ENCODE measurements around the gene CPED1.
"Not testable (repeated sequence)": the region's sequence is repeated elsewhere in the genome, so short reads cannot be mapped to it uniquely, and the experiment has no call there.

The CPED1 gene

GRCh38 chr7:121061677-121062582 is 73.4 kb downstream of the CPED1 start:
- in situ Hi-C loops (cut with HindIII; ENCODE audit: low sequenced_read_pairs) = no loop called here

GRCh38 chr7:121062671-121063279 is 74.3 kb downstream of the CPED1 start:
- in situ Hi-C loops (cut with HindIII; ENCODE audit: low sequenced_read_pairs) = no loop called here

GRCh38 chr7:121067717-121068116 is 79.2 kb downstream of the CPED1 start:
- in situ Hi-C loops (cut with HindIII; ENCODE audit: low sequenced_read_pairs) = not testable (repeated sequence)

GRCh38 chr7:121069346-121070100 is 81.0 kb downstream of the CPED1 start:
- in situ Hi-C loops (cut with HindIII; ENCODE audit: low sequenced_read_pairs) = no loop called here

GRCh38 chr7:121071132-121071531 is 82.6 kb downstream of the CPED1 start:
- in situ Hi-C loops (cut with HindIII; ENCODE audit: low sequenced_read_pairs) = no loop called here

- in situ Hi-C loops (cut with HindIII; ENCODE audit: low sequenced_read_pairs) = no loop called here
These were observed 83.2 kb downstream of the CPED1 start for GRCh38 chr7:121071662-121072061.

- in situ Hi-C loops (cut with HindIII; ENCODE audit: low sequenced_read_pairs) = no loop called here
These were observed 84.3 kb downstream of the CPED1 start for GRCh38 chr7:121072826-121073225.

GRCh38 chr7:121073463-121074099 is 85.1 kb downstream of the CPED1 start:
- in situ Hi-C loops (cut with HindIII; ENCODE audit: low sequenced_read_pairs) = no loop called here

- in situ Hi-C loops (cut with HindIII; ENCODE audit: low sequenced_read_pairs) = not testable (repeated sequence)
These were observed 86.9 kb downstream of the CPED1 start for GRCh38 chr7:121075424-121075841.

- in situ Hi-C loops (cut with HindIII; ENCODE audit: low sequenced_read_pairs) = no loop called here
These were observed 87.4 kb downstream of the CPED1 start for GRCh38 chr7:121075952-121076349.

GRCh38 chr7:121076350-121077164 is 88.0 kb downstream of the CPED1 start:
- in situ Hi-C loops (cut with HindIII; ENCODE audit: low sequenced_read_pairs) = no loop called here

GRCh38 chr7:121077165-121077630 is 88.7 kb downstream of the CPED1 start:
- in situ Hi-C loops (cut with HindIII; ENCODE audit: low sequenced_read_pairs) = no loop called here

GRCh38 chr7:121078701-121079227 is 90.3 kb downstream of the CPED1 start:
- in situ Hi-C loops (cut with HindIII; ENCODE audit: low sequenced_read_pairs) = no loop called here

GRCh38 chr7:121079425-121080169 is 91.1 kb downstream of the CPED1 start:
- in situ Hi-C loops (cut with HindIII; ENCODE audit: low sequenced_read_pairs) = no loop called here

- in situ Hi-C loops (cut with HindIII; ENCODE audit: low sequenced_read_pairs) = no loop called here
These were observed 91.9 kb downstream of the CPED1 start for GRCh38 chr7:121080257-121080912.

- in situ Hi-C loops (cut with HindIII; ENCODE audit: low sequenced_read_pairs) = no loop called here
These were observed 92.4 kb downstream of the CPED1 start for GRCh38 chr7:121080913-121081326.

GRCh38 chr7:121081327-121081936 is 92.9 kb downstream of the CPED1 start:
- in situ Hi-C loops (cut with HindIII; ENCODE audit: low sequenced_read_pairs) = no loop called here
